Epithelial cell of esophagus (primary cell): ENCODE data around the gene PRRC2B.

ENCODE experiments used
- DNase-seq: peaks from one replicate; pipeline ENCODE4 v3.0.0; 2010; ENCODE audit warnings: low read depth
- H3K4me3 ChIP-seq: 2 replicates; pipeline ENCODE4 v1.5.1; 2011; ENCODE audit warnings: mild to moderate bottlenecking, low read length, control low read depth
- CTCF ChIP-seq: IDR thresholded peaks from 2 replicates; pipeline ENCODE4 v1.5.1; 2011; ENCODE audit warnings: low read depth, mild to moderate bottlenecking, low read length, control low read depth, inconsistent platforms; ENCODE audit not compliant: insufficient read depth; ENCODE audit errors: missing control alignments

PRRC2B gene

GRCh38 chr9:131487001-131487400 is 93.1 kb downstream of the PRRC2B start:
- DNase-seq: no peak
- no peak overlapping the region for H3K4me3 ChIP-seq
- TF ChIP-seq CTCF: no peak

- no peak overlapping the region for H3K4me3 ChIP-seq
- DNase-seq: no peak
- TF ChIP-seq CTCF: no peak
Observed at GRCh38 chr9:131487621-131488031, 93.7 kb downstream of the PRRC2B start.

GRCh38 chr9:131490514-131490913 is 96.6 kb downstream of the PRRC2B start:
- no peak overlapping the region for H3K4me3 ChIP-seq
- TF ChIP-seq CTCF: no peak
- no peak for DNase-seq

DNA sequence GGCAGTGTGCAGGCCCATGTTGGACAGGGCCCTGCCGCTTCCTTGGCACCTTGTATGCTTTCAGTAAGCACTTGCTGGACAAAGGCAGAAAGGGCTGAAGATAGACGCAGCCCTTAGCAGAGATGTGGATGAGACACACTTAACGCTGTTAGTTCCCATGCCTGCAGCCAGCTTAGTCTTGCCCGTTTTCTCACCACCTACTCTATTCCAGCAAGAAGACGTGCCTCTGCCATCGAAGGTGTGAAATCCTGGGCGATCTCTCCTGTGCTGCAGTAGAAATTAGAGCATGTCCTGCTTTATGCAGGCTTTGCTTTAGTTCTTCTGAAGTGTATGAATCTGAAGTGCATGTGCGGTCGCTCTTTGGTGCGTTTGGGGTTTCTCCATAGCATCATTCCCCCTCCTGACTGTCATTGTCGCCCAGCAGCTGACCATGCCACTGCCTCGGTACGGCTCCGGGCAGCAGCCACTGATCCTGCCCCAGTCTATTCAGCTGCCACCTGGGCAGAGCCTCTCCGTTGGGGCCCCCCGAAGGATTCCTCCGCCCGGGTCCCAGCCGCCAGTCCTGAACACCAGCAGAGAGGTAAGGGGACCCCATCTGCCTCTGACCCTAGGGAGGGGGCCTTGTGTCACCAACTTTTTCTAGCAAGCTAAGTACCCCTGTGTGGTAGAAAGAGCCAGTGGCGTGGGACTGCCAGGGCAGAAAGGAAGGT is 97.3 kb downstream of the PRRC2B start:
- no peak for DNase-seq
- no peak overlapping the region for H3K4me3 ChIP-seq
- TF ChIP-seq CTCF: no peak

- no peak for TF ChIP-seq CTCF
- DNase-seq: no peak
- H3K4me3 ChIP-seq: no peak overlapping the region
Observed at GRCh38 chr9:131492070-131492469, 98.2 kb downstream of the PRRC2B start.

DNA sequence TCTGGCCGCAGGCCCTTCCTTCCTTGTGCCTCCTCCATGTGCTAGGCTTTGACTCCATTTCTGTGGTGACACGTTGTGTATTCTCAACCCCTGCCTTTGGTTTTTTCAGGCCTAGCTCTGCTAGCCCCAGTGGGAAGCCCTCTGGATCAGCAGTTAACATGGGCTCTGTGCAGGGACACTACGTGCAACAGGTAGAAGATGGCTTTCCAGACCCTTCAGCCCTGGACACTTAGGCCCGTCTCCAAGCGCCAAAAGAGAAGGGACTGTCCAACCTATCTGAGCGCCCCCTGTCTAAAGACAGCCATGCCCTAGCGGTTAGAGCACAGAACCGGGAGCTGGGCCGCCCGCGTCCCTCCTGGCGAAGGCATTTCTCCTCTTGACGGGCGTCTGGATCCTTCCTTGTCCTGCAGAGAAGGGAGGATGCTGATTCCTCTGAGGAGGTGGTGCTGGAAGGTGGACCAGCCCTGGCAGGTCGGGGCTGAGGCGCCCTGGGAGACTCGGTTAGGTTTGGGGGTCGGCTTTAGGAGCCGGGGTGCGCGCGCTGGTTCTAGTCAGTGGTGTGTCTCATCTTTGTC is 100.5 kb downstream of the PRRC2B start:
- no peak for DNase-seq
- no peak for TF ChIP-seq CTCF
- no peak overlapping the region for H3K4me3 ChIP-seq

DNA sequence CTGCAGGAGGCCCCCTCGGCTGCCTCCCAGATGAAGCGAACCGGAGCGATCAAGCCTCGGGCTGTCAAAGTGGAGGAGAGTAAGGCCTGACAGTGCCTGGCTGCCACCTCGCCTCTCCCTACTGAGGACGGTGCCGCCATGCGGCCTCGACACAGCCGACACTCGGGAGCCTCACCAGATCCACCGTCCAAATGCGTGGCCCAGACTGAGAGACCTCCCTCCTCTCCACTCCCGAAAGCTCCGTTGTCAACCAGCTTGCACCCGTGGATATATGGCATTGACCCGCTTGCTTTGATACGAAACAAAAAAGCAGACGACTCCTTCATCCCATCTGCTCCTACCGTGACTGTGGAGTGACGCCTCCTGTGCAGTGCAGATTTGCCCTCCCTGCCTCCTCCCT is 101.9 kb downstream of the PRRC2B start:
- no peak for DNase-seq
- TF ChIP-seq CTCF: no peak
- no peak overlapping the region for H3K4me3 ChIP-seq
